COLO829 (cell line): ENCODE measurements around the gene ZNF638.

Source experiments
- DNase-seq: peaks from one replicate; pipeline ENCODE4 v3.0.0; 2012; ENCODE audit warnings: low spot score

The ZNF638 gene

DNA sequence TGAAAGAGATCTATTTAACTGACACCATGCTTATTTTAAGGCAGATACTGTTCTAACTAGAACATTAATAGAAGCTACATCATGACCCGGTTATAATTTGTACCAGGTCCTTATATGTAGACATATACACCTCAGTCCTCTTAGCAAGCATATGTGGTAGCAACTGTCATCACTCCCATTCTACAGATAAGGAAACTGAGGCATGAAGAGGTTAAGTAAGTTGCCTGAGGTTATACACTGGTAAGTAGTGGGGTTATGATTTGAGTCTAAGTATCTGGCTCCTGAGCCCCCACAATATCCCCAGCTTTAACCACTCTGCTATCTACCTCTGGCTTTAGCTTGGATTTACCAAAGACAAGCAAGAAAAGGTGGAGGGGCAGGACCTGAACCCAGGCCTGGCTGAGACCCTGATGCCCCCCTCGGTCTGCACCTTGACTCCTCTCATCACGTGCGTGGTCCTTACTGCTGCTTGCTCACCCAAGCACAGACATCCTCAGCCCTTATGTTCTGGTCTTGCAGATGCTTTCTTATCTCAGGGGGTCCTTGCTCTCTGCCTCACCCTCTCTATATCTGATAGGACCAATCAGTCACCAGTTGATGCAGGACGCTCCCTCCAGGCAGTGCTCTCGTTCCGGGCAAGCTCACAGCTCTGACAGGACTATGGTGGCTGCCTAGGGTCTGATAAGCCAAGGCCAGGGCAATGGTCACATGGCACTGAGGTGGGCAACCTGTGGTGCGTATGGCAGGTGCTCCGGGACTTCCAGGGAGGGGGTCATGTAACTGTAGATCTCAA is 125.7 kb downstream of the ZNF638 start:
- DNase-seq, result no peak

DNA sequence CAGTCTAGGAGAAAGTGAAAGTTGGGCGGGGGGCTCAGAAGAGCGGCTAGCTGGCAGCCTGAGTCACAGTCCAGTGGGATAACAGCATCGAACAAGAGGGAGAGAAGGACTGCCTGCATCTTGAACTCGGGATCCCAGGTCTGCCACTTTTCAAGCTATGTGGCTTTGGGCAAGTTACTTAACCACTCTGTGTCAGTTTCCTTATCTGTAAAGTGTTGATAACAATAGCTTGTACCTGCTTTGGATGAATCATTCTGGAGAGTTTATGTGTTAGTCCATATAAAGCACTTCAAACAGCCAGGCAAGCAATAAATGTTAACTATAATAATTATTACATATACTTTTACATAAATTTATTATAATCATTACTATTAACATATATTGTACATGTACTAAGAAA is 126.3 kb downstream of the ZNF638 start:
- no peak for DNase-seq

DNA sequence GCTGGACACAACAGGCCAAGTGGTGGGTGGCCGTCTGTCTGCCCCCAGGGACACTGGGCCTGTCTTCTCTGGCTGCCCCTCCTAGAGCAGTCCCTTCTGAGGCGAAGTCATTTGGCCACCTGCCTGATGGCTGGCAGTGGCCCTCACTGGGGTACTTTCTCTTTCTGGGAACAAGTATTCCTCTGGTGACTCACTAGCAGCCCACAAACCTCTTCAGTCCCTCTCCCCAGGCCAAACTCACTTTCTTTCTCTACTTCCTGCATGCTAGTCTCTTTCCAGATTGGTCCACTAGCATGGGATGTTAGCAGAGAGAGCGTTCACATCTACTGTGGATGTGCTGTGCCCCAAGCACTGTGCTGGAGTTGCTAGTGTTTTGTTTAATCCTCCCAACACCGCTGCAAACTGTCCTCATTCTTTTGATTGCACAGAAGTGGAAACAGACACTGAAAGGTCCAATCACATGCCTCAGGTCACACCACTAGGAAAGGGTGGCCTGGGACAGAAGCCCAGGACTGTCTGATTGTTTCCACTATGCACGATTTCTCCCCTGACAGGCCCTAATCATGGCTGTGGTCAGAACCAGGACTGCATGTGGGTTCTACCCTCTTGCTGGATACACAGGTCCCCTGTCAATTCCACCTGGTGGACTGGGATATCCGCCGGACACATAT is 127.0 kb downstream of the ZNF638 start:
- no peak for DNase-seq

DNA sequence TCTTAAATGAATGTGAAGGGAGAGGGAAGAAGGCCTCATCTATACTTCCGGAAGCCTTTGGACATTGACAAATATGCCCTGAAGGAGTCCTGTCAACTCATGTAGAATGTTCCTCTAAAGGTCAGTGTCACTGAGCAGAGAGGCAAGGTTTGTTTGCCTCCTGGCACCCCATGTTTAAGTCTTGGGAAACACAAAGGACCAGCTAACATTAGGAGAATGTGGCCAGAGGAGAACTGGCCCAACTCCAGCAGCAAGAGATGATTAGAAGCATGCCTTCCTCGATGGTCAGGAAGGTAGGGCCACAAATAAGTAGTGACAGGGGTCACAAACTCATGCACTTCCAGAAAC is 127.5 kb downstream of the ZNF638 start:
- DNase-seq, result no peak

DNA sequence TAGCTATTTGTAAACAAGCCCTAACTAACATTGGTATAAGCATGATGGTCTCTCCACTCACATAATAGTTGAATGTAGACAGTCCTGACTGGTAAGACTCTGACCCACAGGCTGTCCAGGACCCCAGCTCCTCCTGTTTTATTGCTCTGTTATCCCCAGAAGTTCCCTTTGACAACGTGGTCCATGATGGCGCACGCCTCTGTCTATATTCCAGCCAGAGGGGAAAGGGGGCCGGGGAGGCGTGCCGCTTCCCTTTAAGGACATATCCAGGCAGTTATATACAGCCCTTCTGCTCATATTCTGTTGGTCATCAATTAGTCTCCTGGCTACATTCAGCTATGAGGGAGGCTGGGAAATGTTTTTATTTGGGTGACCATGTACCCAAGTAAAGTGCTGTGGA is 128.5 kb downstream of the ZNF638 start:
- DNase-seq, result no peak

DNA sequence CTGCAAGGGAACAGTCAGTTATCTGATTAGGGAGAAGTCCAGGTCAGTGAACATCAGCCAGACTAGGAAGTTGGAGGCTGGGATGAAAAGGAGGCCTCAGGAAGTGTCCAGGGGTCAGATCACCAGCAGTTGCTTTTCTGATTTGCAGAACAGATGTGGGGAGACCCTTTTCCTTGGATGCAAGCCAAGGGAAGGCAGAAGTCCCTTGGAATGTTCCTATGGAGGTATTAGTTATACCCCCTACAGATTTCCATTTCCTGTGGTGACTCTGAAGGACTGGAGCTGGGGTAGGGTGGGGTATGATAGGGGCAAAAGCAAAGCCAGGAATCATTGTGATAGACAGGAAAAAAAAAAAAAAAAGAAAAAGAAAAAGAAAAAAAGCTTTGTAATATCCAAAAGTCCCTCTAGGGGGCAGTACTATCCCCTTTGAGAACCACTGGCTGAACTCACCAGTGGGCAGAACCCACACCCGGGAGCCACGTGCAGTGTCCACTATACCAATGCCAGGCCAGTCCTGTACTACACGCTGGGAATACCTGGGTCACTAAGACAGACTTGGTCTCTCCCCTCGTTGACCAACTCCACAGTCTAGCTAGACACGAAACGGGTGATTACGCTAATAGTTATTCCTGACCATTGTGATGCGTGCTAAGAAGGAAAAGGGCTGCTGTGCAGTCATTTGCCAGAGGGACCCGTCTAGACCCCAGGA is 129.2 kb downstream of the ZNF638 start:
- peak; percentile 50 for DNase-seq

DNA sequence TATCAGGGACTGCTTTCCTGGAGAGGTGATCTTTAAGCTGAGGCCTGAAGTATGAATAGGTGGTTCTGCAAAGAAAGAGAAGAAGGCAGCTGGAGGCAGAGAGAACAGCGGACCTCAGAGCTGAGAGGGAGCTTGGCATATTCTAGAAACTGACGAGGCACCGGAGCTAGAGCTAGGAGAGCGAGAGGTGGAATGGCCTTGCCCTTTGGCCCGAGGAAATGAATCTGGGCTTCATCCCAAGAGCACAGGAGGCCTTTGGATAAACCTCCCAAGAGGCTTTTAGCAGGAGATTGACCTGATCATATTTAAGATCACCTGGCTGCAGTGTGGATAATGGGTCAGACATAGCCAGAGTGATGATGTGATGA is 129.7 kb downstream of the ZNF638 start:
- DNase-seq, result no peak

DNA sequence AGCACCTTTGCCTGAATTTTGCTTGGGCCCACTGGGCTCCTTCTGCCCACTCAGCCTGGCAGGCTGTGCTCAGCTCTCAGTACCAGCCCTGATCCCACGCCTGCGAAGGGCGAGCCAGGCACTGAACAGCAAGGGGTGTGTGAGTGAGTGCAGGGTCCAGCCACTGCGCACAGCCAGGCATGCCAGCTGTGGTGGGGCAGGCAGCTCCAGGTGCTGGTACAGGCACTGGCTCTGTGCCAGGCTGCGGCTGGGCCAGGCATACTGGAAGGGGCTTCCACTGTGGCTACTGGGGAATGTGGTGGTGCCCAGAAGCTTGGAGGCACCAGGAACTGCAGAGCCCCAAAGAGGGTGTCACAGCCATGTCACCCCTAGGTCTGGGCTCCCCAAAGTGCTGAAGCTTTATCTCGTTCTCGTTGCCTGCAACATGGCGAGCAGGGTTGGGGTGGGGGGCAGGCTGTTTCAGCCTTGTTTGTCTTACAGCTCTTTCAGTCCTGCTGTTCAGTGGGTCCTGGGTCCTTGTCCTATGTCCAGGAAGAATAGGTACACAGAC is 130.5 kb downstream of the ZNF638 start:
- no peak for DNase-seq

DNA sequence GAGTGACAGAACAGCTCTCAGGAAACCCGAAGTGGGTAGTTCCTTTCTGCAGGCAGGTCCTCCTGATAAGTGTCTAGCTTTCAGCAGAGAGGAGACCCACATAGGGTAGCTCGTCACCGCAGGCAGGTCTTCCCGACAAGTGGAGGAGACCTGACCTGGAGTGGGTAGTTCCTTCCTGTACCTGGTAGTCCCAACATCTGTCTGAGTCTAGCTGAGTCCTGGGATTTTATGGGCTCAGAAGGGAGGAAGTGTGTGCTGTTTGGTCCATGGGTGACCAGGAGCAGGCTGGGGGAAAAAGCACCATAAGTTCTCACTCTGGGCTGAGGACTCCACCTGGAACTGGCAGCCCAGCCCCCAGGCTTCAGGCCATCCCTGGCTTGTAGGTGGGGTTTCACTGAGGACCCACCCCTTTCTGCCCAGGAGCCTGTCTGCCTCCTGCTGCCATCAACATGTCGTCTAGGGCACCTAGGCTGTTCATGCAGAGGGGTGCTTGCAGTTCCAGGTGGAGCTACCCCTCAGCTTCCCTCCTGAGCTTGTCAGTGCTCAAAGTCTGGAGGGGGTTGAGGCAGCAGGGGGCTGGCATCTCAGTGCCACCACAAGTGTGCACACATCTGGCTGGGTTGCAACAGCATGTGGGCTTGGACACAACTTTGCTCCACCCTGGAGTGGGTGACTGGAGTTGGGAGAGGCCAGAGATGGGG is 131.2 kb downstream of the ZNF638 start:
- DNase-seq, result no peak

DNA sequence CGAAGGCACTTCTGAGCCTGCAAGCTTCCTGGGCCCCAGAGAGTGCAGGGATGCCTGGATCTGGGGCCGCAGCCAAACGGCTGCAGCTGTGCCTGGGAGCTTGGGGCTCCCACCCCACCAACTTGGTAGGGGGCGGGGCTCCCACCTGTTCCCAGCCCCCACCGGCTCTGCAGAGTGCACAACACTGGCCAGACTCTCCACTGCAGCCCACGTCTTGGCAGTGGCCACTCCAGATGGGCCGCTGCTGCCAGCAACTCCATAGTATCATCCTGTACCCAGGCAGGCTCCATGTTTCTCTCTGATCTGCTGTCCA is 131.7 kb downstream of the ZNF638 start:
- no peak for DNase-seq

DNA sequence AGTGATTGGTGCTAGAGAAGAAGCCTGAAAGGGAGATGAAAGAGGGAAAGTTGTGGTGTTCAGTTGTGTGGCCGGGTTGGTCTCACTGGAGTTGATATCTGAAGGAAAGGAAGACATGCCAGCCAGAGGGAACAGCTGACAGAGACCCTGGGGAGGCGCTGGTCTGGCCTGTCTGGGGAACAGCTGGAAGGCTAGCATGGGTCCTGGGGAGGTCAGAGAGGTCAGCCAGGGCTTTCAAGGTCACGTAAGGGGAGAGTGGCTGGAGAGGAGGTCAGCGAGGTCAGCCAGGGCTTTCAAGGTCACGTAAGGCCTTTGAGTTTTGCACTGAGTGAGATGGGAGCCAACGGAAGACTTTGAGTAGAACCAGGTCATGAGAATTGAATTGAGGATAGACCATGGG is 132.8 kb downstream of the ZNF638 start:
- DNase-seq, result no peak

DNA sequence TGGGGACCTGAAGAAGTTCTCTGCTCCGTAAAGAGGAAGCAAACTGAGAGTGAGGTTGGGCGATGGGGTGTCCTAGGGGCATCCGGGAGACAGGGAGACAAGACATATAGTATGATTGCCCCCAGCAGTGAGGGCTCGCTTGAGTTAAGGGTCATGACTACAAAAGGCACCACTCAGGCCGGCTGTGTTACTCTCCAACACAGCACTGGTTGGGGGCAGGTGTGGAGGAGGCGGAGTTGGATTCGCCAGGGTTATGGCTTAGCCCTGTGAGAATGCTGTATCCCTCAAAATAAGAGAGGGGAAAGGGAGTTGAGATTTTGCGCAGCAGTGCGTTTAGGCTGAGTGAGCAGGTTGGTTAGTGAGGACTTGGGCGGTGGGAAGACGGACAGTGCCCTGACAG is 133.8 kb downstream of the ZNF638 start:
- DNase-seq, result no peak

DNA sequence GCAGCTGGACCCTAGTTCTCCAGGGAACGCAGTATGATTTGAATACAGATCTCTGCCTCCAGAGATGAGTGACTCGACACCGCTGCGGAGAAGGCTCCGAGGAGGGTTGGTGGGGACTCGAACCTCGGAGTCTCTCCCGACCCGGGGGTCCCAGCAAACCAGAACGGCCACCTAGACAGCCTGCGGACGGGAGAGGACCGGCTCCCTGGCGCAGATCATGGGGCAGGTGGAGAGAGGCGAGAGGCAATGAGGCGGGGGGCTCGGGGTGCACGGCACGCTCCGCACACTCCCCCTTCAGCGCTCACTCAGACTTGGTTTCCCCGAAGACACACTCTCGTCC is 134.3 kb downstream of the ZNF638 start:
- DNase-seq, result no peak

DNA sequence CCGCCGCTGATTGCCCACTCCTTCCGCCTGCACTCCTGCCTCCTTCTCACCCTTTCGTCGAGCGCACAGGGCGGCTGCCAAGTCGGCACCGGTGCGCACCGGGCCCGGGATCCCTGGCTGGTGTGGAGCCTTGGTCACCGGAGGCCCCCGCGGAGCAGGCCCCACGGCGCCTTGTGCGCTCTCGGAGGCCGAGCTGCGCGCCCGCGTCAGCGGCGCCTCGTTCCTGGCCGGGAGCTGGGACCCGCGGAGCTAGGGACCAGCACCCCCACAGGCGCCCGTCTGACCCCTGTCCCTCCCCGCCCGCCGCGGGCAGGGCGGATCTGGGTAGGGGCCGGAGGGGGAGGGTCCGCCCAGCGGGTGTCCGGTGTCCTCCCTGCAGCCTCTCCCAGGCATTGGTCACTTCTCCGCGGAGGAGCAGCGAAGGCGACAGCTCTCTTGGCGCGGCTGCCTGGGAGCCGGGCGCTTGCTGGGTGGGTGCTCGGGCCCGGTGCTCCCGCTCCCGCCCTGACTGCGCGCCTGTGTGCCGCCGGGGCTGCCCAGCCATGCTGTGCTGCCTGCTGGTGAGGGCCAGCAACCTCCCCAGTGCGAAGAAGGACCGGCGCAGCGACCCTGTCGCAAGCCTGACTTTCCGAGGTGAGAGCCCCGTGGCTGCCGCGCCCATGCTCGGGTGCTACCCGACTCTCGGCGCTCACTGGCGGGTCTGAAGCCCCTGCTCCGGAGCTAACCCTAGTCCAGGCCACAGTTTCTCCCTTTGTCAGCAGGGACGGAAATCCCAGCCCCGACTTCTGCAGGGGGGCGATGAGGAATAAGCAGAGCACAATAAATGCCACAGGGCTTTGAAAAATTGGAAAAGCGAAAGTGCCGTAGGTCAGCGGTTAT is 135.0 kb downstream of the ZNF638 start:
- DNase-seq, result no peak

DNA sequence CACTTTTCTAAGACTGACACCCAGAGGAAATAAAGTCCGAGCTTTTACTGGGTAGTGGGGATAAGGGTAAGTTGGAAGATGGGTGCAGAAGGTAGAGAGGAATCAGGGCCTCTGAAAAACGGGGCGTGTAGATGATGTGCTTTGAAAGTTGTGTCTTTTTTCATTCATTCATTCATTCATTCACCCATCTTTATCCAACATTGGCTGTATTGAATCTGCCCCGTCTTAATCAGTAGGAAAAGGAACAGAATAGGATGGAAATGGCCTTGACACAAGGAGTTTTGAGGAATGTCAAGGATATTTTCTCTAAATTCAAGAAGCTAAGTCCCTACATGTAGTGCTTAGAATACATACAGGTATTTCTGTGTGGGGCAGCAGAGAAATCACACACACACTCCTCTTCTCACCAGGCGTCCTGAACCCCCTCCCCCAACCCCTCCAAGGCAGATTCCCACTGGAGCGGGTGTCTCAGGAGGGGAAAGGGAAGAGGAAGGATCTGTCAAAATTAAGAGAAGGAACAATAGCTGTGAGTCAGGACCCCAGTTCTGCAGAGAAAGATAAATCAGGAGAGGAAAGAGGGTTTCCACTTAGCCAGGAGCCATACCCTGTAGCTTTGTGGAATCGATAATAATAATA is 135.7 kb downstream of the ZNF638 start:
- DNase-seq, result no peak

DNA sequence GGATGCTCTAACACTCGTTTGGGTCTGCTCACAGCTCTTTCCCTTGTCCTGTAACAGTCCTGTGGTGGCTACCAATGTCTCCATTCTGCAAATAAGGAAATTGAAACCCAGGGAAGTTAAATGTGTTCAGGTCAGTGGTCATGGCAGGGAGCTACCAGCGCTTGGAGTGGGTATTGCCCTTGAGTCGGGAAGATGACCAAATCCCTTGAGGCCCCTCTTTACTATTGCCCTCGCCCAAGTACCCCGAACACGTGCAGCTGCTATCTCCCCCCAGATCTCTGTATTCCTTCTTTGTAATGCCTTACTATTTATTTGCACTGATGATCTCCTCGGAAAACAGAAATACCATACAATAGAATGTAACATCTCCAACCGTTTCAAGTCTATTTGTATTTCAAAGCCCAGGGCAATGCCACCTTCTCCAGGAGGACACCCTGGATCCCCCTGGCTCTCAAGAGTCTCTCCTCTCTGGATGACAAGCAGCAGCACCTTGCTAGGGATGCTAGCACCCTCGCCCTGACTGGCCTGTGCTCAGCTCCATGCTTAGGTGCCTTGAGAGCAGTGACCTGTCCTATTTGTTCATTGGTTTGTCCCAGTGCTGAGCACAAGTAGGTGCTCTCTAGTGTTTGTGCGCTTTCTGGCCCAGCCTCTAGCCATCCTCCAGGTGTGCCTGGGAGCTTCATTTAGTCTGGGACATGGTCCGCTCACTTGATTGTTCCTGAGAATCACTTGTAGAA is 136.9 kb downstream of the ZNF638 start:
- no peak for DNase-seq

DNA sequence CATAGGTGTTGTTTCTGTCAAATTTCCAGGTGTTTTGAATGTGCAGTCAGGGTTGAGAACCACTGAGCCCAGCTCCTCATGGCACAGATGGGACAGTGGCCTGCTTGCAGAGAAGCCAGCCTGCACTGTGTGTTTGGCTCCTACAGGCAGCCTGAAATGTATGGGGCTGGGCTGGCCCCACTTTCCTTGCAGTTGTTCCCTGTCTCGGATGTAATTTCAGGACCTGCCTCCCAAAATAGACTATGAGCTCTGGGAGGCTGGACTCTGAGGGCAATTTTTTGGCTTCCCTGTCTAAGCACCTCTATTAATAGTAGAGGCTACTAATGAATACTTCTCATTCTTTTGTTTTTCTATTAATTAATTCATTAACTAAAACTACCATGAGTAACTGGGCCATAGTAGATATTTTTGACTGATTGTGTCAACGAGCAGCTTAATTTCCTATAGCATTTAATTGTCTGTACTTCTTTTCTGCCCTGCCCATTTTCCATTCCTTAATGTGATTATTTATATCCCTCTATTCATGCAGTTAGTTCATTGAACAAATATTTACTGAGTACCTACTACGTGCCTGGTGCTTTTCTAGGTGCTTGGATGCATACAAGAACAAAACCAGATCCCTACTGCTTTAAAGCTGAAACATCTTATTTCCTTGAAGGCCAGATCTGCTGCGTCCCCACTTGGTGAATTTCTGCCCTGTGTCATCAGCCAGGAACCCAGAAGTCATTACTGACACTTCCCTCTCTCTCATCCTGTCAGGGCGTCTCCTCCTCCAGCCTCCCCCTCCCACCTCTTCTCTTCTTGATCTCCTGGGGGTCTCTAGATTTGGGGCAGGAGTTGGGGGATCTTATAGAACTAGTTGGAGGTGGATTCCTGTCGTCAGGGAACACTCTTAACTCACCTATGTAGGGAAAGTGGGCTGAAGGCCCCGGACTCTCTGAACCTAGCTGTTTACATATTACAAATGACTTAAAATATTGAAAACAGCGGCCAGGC is 138.1 kb downstream of the ZNF638 start:
- DNase-seq, result no peak

DNA sequence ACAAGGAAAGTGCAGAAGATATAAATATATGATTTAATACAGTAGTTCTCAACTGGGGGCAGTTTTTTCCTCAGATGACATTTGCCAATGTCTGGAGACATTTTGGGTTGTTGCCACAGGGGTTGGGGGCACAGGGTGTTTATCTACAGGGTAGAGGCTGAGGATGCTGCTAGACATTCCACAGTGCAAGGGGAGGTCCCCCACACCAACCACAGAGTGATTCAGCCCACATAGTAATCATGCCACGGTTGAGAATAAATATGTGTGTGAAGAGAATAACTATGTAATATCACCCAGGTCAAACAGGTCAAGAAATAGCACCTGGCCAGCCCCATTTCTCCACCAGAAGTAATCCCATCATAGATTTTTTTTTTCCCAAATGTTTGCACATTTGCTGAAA is 139.7 kb downstream of the ZNF638 start:
- DNase-seq, result no peak

DNA sequence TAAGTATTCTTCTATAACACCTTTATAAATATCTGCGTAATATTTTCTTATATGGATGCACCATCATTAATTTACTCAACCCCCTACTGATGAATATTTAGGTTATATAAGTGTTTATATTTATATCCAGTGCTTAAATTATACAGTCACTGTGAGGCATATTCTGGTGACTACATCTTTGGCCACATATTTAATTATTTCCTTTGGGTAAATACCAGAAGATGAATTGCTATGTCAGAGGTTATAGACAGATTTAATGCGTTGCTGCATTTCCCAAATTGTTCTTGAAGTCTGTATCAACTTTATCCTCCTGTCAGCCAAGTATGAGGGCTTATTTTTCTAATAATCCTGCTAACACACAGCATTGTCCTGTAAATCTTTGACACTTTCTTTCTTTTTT is 140.4 kb downstream of the ZNF638 start:
- no peak for DNase-seq
